Osteoblast (primary cell): ENCODE results near the gene TRAP1. TPM values are rescaled to one million over a fixed set of nuclear protein-coding genes. Genes with fewer than 3 reads are reported as not detected.

Experiments used
- DNase-seq: peaks from one replicate; pipeline ENCODE4 v3.0.0; 2011; ENCODE audit warnings: low spot score, mixed read lengths; ENCODE audit not compliant: insufficient read length; ENCODE audit errors: missing footprints
- H2AFZ ChIP-seq: 2 replicates; pipeline ENCODE4 v1.6.0; 2011; ENCODE audit warnings: mild to moderate bottlenecking, low read length
- H3K27ac ChIP-seq: 2 replicates; pipeline ENCODE4 v1.5.1; 2011; ENCODE audit warnings: mild to moderate bottlenecking, low read depth, low read length, moderate library complexity
- H3K27me3 ChIP-seq: 2 replicates; pipeline ENCODE4 v1.6.0; 2012; ENCODE audit warnings: mild to moderate bottlenecking, control low read depth, inconsistent platforms, low read length, moderate library complexity; ENCODE audit not compliant: insufficient read depth
- H3K36me3 ChIP-seq: 2 replicates; pipeline ENCODE4 v1.5.1; 2011; ENCODE audit warnings: mild to moderate bottlenecking, low read length, control low read depth, moderate library complexity; ENCODE audit not compliant: insufficient read depth
- H3K4me1 ChIP-seq: 2 replicates; pipeline ENCODE4 v1.5.1; 2011; ENCODE audit warnings: mild to moderate bottlenecking, low read length, control low read depth, moderate library complexity; ENCODE audit not compliant: insufficient read depth
- H3K4me2 ChIP-seq: 2 replicates; pipeline ENCODE4 v1.6.0; 2011; ENCODE audit warnings: mild to moderate bottlenecking, low read length; ENCODE audit not compliant: insufficient read depth
- H3K4me3 ChIP-seq: fragments of 200-600 bp; sonication (generic); 3 replicates; pipeline ENCODE4 v1.5.1; 2012; ENCODE audit warnings: mild to moderate bottlenecking, low read length, inconsistent platforms; ENCODE audit not compliant: insufficient read depth
- H3K79me2 ChIP-seq: 2 replicates; pipeline ENCODE4 v1.6.0; 2012; ENCODE audit warnings: mild to moderate bottlenecking, low read length, control low read depth, inconsistent platforms; ENCODE audit not compliant: insufficient read depth
- H3K9me3 ChIP-seq: 2 replicates; pipeline ENCODE4 v1.5.1; 2011; ENCODE audit warnings: low read depth, low read length, control low read depth
- H4K20me1 ChIP-seq: 2 replicates; pipeline ENCODE4 v1.6.0; 2012; ENCODE audit warnings: mild to moderate bottlenecking, low read length, control low read depth; ENCODE audit not compliant: insufficient read depth
- CTCF ChIP-seq: IDR thresholded peaks from 2 replicates; pipeline ENCODE4 v1.5.1; 2011; ENCODE audit warnings: mild to moderate bottlenecking, low read depth, low read length, moderate library complexity; ENCODE audit errors: extremely low read depth
- total RNA-seq: library from RNA; depleted of rRNA; stranded (reverse); fragments of >200 nt; gene quantifications from 2 replicates; pipeline ENCODE4 v1.2.3, GENCODE V29; 2012

Gene TRAP1
- total RNA-seq, 1 donor, result 56.5 TPM

- Histone ChIP-seq H3K9me3 (no peaks in the 10 kb centered on the region), H3K79me2 (peaks cover 18% of the 10 kb centered on the region), H3K27me3 (no peaks in the 10 kb centered on the region), H3K4me3 (no peak overlapping the region), H2AFZ (no peak overlapping the region), H4K20me1 (no peaks in the 10 kb centered on the region), H3K36me3 (no peaks in the 10 kb centered on the region), H3K4me2 (no peak overlapping the region), H3K4me1 (peaks cover 11% of the 10 kb centered on the region), H3K27ac (no peak overlapping the region)
- peak; percentile 37 for DNase-seq
- no peak for TF ChIP-seq CTCF
Observed at GRCh38 chr16:3720418-3720817, 3.1 kb upstream of the TRAP1 start.

GRCh38 chr16:3718628-3719027 is 1.3 kb upstream of the TRAP1 start:
- H3K27ac ChIP-seq, result no peak overlapping the region
- no peak overlapping the region for H3K4me3 ChIP-seq
- H3K27me3 ChIP-seq, result no peaks in the 10 kb centered on the region
- H3K36me3 ChIP-seq, result peaks cover 3% of the 10 kb centered on the region
- H3K9me3 ChIP-seq, result no peaks in the 10 kb centered on the region
- peaks cover 11% of the 10 kb centered on the region for H3K4me1 ChIP-seq
- DNase-seq, result no peak
- no peak overlapping the region for H3K4me2 ChIP-seq
- TF ChIP-seq CTCF, result no peak
- H4K20me1 ChIP-seq, result peaks cover 4% of the 10 kb centered on the region
- no peak overlapping the region for H2AFZ ChIP-seq
- peaks cover 33% of the 10 kb centered on the region for H3K79me2 ChIP-seq

GRCh38 chr16:3718019-3718391 is 681 bp upstream of the TRAP1 start:
- H3K27me3 ChIP-seq, result no peaks in the 10 kb centered on the region
- H3K4me2 ChIP-seq, result peak overlapping the region; percentile 100
- H4K20me1 ChIP-seq, result peaks cover 5% of the 10 kb centered on the region
- DNase-seq, result no peak
- peak overlapping the region; percentile 99 for H2AFZ ChIP-seq
- TF ChIP-seq CTCF, result no peak
- H3K27ac ChIP-seq, result peak overlapping the region; percentile 93
- H3K4me1 ChIP-seq, result peaks cover 11% of the 10 kb centered on the region
- peaks cover 8% of the 10 kb centered on the region for H3K36me3 ChIP-seq
- peak overlapping the region; percentile 92 for H3K4me3 ChIP-seq
- peaks cover 39% of the 10 kb centered on the region for H3K79me2 ChIP-seq
- no peaks in the 10 kb centered on the region for H3K9me3 ChIP-seq

- peaks cover 5% of the 10 kb centered on the region for H4K20me1 ChIP-seq
- H3K27ac ChIP-seq, result peak overlapping the region; percentile 93
- peak overlapping the region; percentile 92 for H3K4me3 ChIP-seq
- H3K4me1 ChIP-seq, result peaks cover 11% of the 10 kb centered on the region
- no peak for TF ChIP-seq CTCF
- no peaks in the 10 kb centered on the region for H3K27me3 ChIP-seq
- peak overlapping the region; percentile 69 for H2AFZ ChIP-seq
- peaks cover 11% of the 10 kb centered on the region for H3K36me3 ChIP-seq
- H3K4me2 ChIP-seq, result peak overlapping the region; percentile 100
- H3K79me2 ChIP-seq, result peaks cover 50% of the 10 kb centered on the region
- H3K9me3 ChIP-seq, result no peaks in the 10 kb centered on the region
- peak; percentile 88 for DNase-seq
Observed at GRCh38 chr16:3716831-3717234, 491 bp downstream of the TRAP1 start.
